Measurements from ENCODE around the gene NOP10. TPM values are rescaled to one million over a fixed set of nuclear protein-coding genes. Genes with fewer than 3 reads are reported as not detected.

NOP10 gene
- total RNA-seq, 1 donor from 2014 or later: 81.9 TPM

DNA sequence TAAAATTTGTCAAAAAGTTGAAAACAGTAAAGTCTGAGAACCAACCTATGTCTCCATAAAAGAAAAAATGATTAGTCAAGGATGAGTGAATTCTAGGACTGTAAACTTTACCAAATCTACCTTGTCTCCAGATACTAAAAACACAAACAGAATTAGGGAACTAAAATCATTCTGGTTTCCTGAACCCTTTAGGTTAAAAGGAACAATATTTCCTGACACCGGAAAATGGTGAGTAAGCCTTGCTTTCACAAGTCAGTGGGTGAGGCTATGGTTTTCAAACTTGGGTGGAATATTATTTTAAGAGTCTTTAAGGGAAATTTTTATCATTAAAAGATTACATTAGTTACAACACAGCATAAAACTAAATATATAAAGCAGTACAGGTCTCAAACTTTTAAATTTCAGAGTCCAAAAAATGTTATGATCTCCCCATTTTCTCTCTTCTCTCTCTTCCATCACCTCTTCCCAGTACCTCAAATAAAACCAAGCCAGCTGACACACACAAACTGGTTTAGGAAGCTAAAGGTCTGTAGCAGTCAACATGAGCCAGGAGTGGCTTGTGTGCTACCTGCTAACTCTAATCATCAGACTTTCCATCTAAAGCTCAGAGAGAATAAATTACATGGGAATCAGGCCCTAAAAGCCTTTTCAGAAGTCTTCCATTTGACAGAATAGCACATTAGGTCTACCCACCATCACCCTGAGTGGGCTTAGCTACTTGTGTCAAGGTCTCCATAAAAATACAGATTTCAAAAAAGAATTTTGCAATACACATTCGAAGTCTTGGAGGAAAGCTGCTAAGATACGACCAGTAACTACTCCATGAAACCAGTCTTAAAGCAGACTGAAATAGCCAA, 7.5 kb downstream of the NOP10 start:
- FAIRE-seq (no peak), DNase-seq (ENCODE audit: low spot score in 2 of 2) (no peak)

GRCh38 chr15:34334672-34335071, 8.3 kb downstream of the NOP10 start:
- FAIRE-seq: no peak
- DNase-seq (ENCODE audit: low spot score in 2 of 2): no peak

DNA sequence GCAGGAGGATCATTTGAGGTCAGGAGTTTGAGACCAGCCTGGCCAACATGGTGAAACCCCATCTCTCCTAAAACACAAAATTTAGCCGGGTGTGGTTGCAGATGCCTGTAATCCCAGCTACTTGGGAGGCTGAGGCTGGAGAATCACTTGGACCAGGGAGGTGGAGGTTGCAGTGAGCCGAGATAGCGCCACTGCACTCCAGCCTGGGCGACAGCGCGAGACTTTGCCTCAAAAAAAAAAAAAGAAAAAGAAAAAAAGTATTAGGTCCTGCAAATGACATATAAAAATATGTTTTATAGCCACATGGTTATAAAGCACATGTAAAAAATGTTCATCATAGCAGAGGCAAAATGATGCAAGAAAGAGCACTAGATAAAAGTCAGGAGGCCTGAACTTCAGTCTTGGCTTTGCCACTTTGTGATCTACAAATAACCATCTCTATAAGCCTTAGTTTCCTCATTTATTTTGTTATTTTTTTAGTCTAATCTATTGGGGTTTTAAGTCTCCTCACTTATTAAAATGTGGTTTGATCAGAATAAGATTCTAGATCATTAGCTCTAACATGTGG, 10.3 kb downstream of the NOP10 start:
- FAIRE-seq (no peak), DNase-seq (ENCODE audit: low spot score in 2 of 2) (no peak)

- DNase-seq (ENCODE audit: low spot score in 2 of 2): no peak
- FAIRE-seq: no peak
Observed at GRCh38 chr15:34331809-34332208, 11.1 kb downstream of the NOP10 start.

DNA sequence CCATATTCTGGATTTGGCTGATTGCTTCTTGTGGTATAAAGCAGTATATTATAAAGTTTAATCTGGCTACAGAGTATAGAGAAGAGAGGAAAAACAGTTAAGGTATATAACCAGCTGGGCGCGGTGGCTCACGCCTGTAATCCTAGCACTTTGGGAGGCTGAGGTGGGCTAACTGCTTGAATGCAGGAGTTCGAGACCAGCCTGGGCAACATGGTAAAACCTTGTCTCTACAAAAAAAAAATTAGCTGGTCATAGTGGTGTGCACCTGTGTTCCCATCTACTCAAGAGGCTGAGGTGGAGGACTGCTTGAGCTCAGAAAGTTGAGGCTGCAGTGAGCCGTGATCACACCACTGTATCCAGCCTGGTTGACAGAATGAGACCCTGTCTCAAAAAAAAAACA, 12.7 kb downstream of the NOP10 start:
- FAIRE-seq: no peak
- DNase-seq (ENCODE audit: low spot score in 2 of 2): no peak

DNA sequence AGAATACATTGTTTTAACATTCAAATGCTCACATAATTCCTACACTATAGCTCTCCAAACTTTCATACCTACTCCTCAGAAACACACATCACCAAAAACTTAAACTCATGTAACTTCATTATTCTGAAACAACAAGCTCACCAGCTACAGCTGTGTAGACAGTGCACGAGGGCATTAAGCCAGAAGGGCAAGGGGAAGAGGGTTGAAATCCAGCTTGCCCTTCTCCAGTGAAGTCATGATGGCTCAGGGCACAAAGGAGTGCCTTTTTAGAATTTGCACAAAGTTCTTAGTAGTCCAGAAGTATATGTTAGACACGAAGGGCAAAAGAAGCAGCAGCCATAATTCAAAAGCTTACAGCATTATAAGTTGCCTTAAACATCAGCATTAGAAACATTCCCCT, 13.9 kb downstream of the NOP10 start:
- FAIRE-seq (no peak), DNase-seq (ENCODE audit: low spot score in 2 of 2) (no peak)

GRCh38 chr15:34327906-34328305, 15.0 kb downstream of the NOP10 start:
- DNase-seq (ENCODE audit: low spot score in 2 of 2) (no peak), FAIRE-seq (no peak)

DNA sequence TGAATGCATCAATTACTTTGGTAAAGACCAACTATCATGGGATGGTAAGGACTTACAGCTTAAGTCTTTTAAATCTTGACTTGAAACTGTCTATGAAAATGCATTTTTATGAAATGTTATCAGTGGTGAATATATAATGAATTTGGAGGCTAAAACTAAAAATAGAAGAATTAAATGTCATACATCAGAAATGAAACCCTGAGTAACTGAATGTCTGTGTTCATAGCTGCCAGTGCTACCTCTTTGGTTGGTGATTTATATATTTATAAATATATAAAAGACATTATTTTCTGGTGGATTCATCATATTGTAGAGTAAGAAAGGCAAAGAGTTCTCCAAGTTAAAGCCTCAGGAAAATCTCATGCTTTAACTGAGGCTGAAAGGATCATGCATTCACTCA, 17.6 kb downstream of the NOP10 start:
- FAIRE-seq: no peak
- DNase-seq (ENCODE audit: low spot score in 2 of 2): no peak

GRCh38 chr15:34324933-34325332, 18.0 kb downstream of the NOP10 start:
- FAIRE-seq (no peak), DNase-seq (ENCODE audit: low spot score in 2 of 2) (no peak)

GRCh38 chr15:34323217-34323616, 19.7 kb downstream of the NOP10 start:
- FAIRE-seq (no peak), DNase-seq (ENCODE audit: low spot score in 2 of 2) (no peak)

- DNase-seq (ENCODE audit: low spot score in 2 of 2): no peak
- FAIRE-seq: no peak
Observed at GRCh38 chr15:34318277-34319079, 24.5 kb downstream of the NOP10 start.

- DNase-seq (ENCODE audit: low spot score in 2 of 2) (no peak), FAIRE-seq (no peak)
Observed at GRCh38 chr15:34314491-34315490, 28.1 kb downstream of the NOP10 start.

GRCh38 chr15:34311563-34311962, 31.4 kb downstream of the NOP10 start:
- DNase-seq (ENCODE audit: low spot score in 2 of 2) (no peak), FAIRE-seq (no peak)

GRCh38 chr15:34304613-34305012, 38.3 kb downstream of the NOP10 start:
- FAIRE-seq (no peak), DNase-seq (ENCODE audit: low spot score in 2 of 2) (no peak)

DNA sequence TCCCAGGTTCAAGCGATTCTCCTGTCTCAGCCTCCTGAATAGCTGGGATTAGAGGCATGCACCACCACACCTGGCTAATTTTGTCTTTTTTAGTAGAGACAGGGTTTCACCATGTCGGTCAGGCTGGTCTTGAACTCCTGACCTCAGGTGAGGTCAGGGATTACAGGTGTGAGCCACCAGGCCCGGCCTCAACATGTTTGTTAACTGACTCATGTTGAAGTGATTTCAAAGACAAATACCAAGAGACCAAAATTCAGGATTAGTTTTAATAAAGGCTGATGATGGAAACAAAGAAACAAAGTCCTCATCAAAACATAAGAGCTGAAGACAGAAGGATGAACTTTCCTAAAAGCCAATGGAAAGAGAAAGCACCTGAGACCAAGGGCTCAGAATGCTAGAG, 41.9 kb downstream of the NOP10 start:
- DNase-seq (ENCODE audit: low spot score in 2 of 2): no peak
- no peak for FAIRE-seq

- no peak for FAIRE-seq
- DNase-seq (ENCODE audit: low spot score in 2 of 2): no peak
Observed at GRCh38 chr15:34297059-34297458, 45.9 kb downstream of the NOP10 start.

GRCh38 chr15:34292621-34293020, 50.3 kb downstream of the NOP10 start:
- DNase-seq (ENCODE audit: low spot score in 2 of 2): no peak
- no peak for FAIRE-seq

All from frontal cortex (tissue), 4 donors.